ENCODE measurements around the gene TCF7L2. TPM values are rescaled to one million over a fixed set of nuclear protein-coding genes. Genes with fewer than 3 reads are reported as not detected.

TCF7L2 gene
- total and polyA plus RNA-seq, 9 donors = 21.1 to 41.7 (median 34.5) TPM

- TF ChIP-seq EP300 (IDR thresholded peaks at IDR 0.05) = no peak
- TF ChIP-seq POLR2A (IDR thresholded peaks at IDR 0.05) = no peak
- TF ChIP-seq, protein P1, sequence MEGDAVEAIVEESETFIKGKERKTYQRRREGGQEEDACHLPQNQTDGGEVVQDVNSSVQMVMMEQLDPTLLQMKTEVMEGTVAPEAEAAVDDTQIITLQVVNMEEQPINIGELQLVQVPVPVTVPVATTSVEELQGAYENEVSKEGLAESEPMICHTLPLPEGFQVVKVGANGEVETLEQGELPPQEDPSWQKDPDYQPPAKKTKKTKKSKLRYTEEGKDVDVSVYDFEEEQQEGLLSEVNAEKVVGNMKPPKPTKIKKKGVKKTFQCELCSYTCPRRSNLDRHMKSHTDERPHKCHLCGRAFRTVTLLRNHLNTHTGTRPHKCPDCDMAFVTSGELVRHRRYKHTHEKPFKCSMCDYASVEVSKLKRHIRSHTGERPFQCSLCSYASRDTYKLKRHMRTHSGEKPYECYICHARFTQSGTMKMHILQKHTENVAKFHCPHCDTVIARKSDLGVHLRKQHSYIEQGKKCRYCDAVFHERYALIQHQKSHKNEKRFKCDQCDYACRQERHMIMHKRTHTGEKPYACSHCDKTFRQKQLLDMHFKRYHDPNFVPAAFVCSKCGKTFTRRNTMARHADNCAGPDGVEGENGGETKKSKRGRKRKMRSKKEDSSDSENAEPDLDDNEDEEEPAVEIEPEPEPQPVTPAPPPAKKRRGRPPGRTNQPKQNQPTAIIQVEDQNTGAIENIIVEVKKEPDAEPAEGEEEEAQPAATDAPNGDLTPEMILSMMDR (IDR thresholded peaks at IDR 0.05) = no peak
- Histone ChIP-seq H3K4me1 (ENCODE audit: insufficient read depth) (peaks cover 9% of the 10 kb centered on the region), H3K27ac (no peak overlapping the region), H3K27me3 (no peaks in the 10 kb centered on the region), H3K4me3 (peak overlapping the region; percentile 27), H3K36me3 (no peaks in the 10 kb centered on the region), H3K9me3 (no peaks in the 10 kb centered on the region)
- no peak for DNase-seq
- WGBS, 3 donors = 41 to 46% (median 43%) methylated on average over 11 of the region's 11 CpGs
- intact Hi-C loops (cut with DNase I) = loop anchor here in 2 of 4 donors (5.0 to 10.0 kb wide), 3 partner anchors 175 to 413 kb away; partner anchors contain the start of gene TCF7L2 (in 1 of the 2)
Observed at GRCh38 chr10:113127261-113127900, 177.3 kb downstream of the TCF7L2 start.

DNA sequence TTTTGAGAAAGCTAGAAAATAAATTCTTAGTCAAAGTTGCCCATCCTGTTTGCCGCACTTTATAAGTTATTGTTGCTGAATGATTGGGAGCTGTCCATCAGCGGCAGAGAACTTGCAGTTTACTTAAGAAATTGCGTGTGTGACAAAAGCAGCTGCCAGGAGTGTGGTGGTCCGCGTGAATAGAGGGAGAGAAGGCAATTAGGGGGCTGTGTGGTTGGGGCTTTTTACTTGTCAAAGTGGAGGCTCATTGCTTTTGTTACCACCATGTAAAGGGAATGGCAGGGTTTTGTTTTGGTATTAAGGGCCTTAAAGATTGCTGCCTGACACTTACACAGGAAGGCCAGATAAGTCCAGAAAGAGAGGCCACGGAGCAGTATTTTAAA is 177.8 kb downstream of the TCF7L2 start:
- WGBS, 3 donors = 77 to 85% (median 82%) methylated on average over 6 of the region's 6 CpGs
- H3K27ac ChIP-seq = peak overlapping the region in 1 of 2 donors; percentile 4
- H3K4me3 ChIP-seq = no peak overlapping the region

DNA sequence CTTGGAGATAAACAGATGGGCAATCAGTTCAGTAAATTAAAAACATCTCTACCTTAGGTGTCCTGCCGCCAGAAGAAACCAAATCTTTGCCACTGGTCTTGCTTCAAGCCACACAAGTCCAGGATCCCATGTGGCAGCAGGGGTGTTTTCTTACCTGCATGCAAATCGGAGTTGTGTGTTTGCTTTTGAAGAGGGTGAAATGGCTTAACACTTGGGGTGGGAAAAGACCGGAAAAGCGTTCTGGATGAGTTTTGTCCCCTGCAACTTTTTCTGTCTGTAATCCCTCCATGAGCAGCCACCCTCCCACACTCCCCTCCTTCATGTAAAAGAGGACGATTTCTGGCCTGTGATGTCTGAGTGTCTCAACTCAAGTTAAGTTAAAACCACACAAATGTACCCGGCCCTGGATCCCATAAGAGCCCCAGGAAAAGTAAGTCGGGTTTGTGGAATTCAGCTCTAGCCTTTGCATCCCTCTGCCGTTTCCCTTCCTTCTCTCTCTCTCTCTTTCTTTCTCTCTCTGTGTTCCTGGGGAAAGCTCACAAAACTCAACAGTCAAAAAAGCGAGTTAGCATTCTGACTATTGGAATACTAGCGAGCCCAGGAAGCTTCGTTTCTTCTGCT is 178.5 kb downstream of the TCF7L2 start:
- Histone ChIP-seq H3K9me3 (no peaks in the 10 kb centered on the region), H3K27me3 (no peaks in the 10 kb centered on the region), H3K4me1 (ENCODE audit: insufficient read depth) (peaks cover 13% of the 10 kb centered on the region), H3K27ac (peak overlapping the region in 1 of 2 donors; percentile 4), H3K4me3 (no peak overlapping the region), H3K36me3 (no peaks in the 10 kb centered on the region)
- no peak for TF ChIP-seq EP300 (IDR thresholded peaks at IDR 0.05)
- TF ChIP-seq, protein P1 (IDR thresholded peaks at IDR 0.05) = no peak
- no peak for TF ChIP-seq POLR2A (IDR thresholded peaks at IDR 0.05)
- 41 to 45% (median 44%) methylated on average over 11 of the region's 11 CpGs for WGBS, 3 donors
- intact Hi-C loops (cut with DNase I) = loop anchor here in 2 of 4 donors (5.0 to 10.0 kb wide), 3 partner anchors 176 to 414 kb away; partner anchors contain the start of gene TCF7L2 (in 1 of the 2)
- no peak for DNase-seq

More for the DNA sequence above, 177.8 kb downstream of the TCF7L2 start:
- no peaks in the 10 kb centered on the region for H3K9me3 ChIP-seq
- intact Hi-C loops (cut with DNase I) = loop anchor here in 2 of 4 donors (5.0 to 10.0 kb wide), 3 partner anchors 176 to 413 kb away; partner anchors contain the start of gene TCF7L2 (in 1 of the 2)
- H3K27me3 ChIP-seq = no peaks in the 10 kb centered on the region
- DNase-seq = no peak
- H3K36me3 ChIP-seq = no peaks in the 10 kb centered on the region
- TF ChIP-seq, protein P1 (IDR thresholded peaks at IDR 0.05) = no peak
- no peak for TF ChIP-seq POLR2A (IDR thresholded peaks at IDR 0.05)
- no peak for TF ChIP-seq EP300 (IDR thresholded peaks at IDR 0.05)
- peaks cover 11% of the 10 kb centered on the region for H3K4me1 ChIP-seq (ENCODE audit: insufficient read depth)

- no peak for TF ChIP-seq POLR2A (IDR thresholded peaks at IDR 0.05)
- no peak for TF ChIP-seq EP300 (IDR thresholded peaks at IDR 0.05)
- TF ChIP-seq, protein P1 (IDR thresholded peaks at IDR 0.05) = no peak
- H3K4me3 ChIP-seq = no peak overlapping the region
- no peak for DNase-seq
- H3K27ac ChIP-seq = peak overlapping the region in 1 of 2 donors; percentile 4
- 24 to 32% (median 27%) methylated on average over 7 of the region's 7 CpGs for WGBS, 3 donors
- no peaks in the 10 kb centered on the region for H3K36me3 ChIP-seq
- H3K4me1 ChIP-seq (ENCODE audit: insufficient read depth) = peaks cover 18% of the 10 kb centered on the region
- no peaks in the 10 kb centered on the region for H3K27me3 ChIP-seq
- no peaks in the 10 kb centered on the region for H3K9me3 ChIP-seq
- intact Hi-C loops (cut with DNase I) = loop anchor here in 2 of 4 donors (5.0 to 10.0 kb wide), 3 partner anchors 177 to 414 kb away; partner anchors contain the start of gene TCF7L2 (in 1 of the 2)
Observed at GRCh38 chr10:113129117-113129516, 179.1 kb downstream of the TCF7L2 start.

All from ovary (tissue), 9 donors.